ENCODE data around the gene SPIN1.
"Not testable (repeated sequence)": the region's sequence is repeated elsewhere in the genome, so short reads cannot be mapped to it uniquely, and the experiment has no call there.

The SPIN1 gene

GRCh38 chr9:88388203-88388885, at the start of gene SPIN1:
Gene SPIN1, plus strand, starts transcription at chr9:88388444. Its CDS starts 38,096 bp downstream, at chr9:88426540.
- peak; percentile 81 for DNase-seq

- no peak for DNase-seq
These were observed 48.9 kb upstream of the SPIN1 start for GRCh38 chr9:88339317-88339716.

- DNase-seq = peak; percentile 28
These were observed 46.0 kb upstream of the SPIN1 start for GRCh38 chr9:88342246-88342645.

GRCh38 chr9:88344013-88344412, 44.2 kb upstream of the SPIN1 start:
- no peak for DNase-seq

- DNase-seq = not testable (repeated sequence)
These were observed 37.9 kb upstream of the SPIN1 start for GRCh38 chr9:88350354-88350753.

GRCh38 chr9:88355166-88355565, 33.1 kb upstream of the SPIN1 start:
- peak; percentile 22 for DNase-seq

- DNase-seq = not testable (repeated sequence)
These were observed 31.0 kb upstream of the SPIN1 start for GRCh38 chr9:88357250-88357649.

- DNase-seq = no peak
These were observed 29.5 kb upstream of the SPIN1 start for GRCh38 chr9:88358723-88359122.

GRCh38 chr9:88359974-88360373, 28.3 kb upstream of the SPIN1 start:
- no peak for DNase-seq

GRCh38 chr9:88362681-88363080, 25.6 kb upstream of the SPIN1 start:
- no peak for DNase-seq

- no peak for DNase-seq
These were observed 24.6 kb upstream of the SPIN1 start for GRCh38 chr9:88363661-88364060.

GRCh38 chr9:88364706-88365105, 23.5 kb upstream of the SPIN1 start:
- DNase-seq = no peak

- DNase-seq = no peak
These were observed 17.9 kb upstream of the SPIN1 start for GRCh38 chr9:88370346-88370745.

GRCh38 chr9:88372103-88372654, 16.1 kb upstream of the SPIN1 start:
- no peak for DNase-seq

GRCh38 chr9:88373045-88373444, 15.2 kb upstream of the SPIN1 start:
- DNase-seq = no peak

GRCh38 chr9:88378317-88378716, 9.9 kb upstream of the SPIN1 start:
- DNase-seq = no peak

- no peak for DNase-seq
These were observed 8.9 kb upstream of the SPIN1 start for GRCh38 chr9:88379352-88379751.

GRCh38 chr9:88380118-88380517, 8.1 kb upstream of the SPIN1 start:
- no peak for DNase-seq

GRCh38 chr9:88381322-88381721, 6.9 kb upstream of the SPIN1 start:
- DNase-seq = not testable (repeated sequence)

GRCh38 chr9:88383176-88383575, 5.1 kb upstream of the SPIN1 start:
- DNase-seq = no peak

- DNase-seq = not testable (repeated sequence)
These were observed 2.1 kb upstream of the SPIN1 start for GRCh38 chr9:88386137-88386536.

- DNase-seq = no peak
These were observed 1.1 kb upstream of the SPIN1 start for GRCh38 chr9:88387036-88387551.

- peak; percentile 53 for DNase-seq
These were observed 567 bp upstream of the SPIN1 start for GRCh38 chr9:88387552-88388202.
